K562 (cell line): Measurements from ENCODE around the gene TUBB2A. TPM values are rescaled to one million over a fixed set of nuclear protein-coding genes. Genes with fewer than 3 reads are reported as not detected.

Experiments used
- ASH1L ChIP-seq: fragments of 450-650 bp; IDR thresholded peaks from 2 replicates; pipeline ENCODE4 v1.6.1; 2018; ENCODE audit warnings: borderline replicate concordance, mild to moderate bottlenecking, low read depth; ENCODE audit not compliant: partially characterized antibody
- EZH2 ChIP-seq: IDR thresholded peaks from 2 replicates; pipeline ENCODE4 v1.6.1; 2012; ENCODE audit warnings: low read depth, mild to moderate bottlenecking, inconsistent platforms, low read length, borderline replicate concordance
- FOXK1 ChIP-seq: sonication (generic); formaldehyde crosslinking; IDR thresholded peaks from 2 replicates; pipeline ENCODE4 v1.8.0; 2022; ENCODE audit warnings: missing genetic modification reagents, mild to moderate bottlenecking, borderline replicate concordance
- GATA2 ChIP-seq: sonication (generic); formaldehyde crosslinking; IDR thresholded peaks from 2 replicates; pipeline ENCODE4 v1.4.0; 2020; ENCODE audit warnings: mild to moderate bottlenecking, missing genetic modification reagents
- HCFC1 ChIP-seq: IDR thresholded peaks from 2 replicates; pipeline ENCODE4 v1.6.1; 2012; ENCODE audit warnings: low read depth, low read length, improper control_type of control experiment
- HDAC2 ChIP-seq: fragments of 450-650 bp; IDR thresholded peaks from 2 replicates; pipeline ENCODE4 v1.6.1; 2016; ENCODE audit warnings: mild to moderate bottlenecking
- HMGXB4 ChIP-seq: sonication (generic); formaldehyde crosslinking; IDR thresholded peaks from 2 replicates; pipeline ENCODE4 v1.8.1; 2023; ENCODE audit warnings: mild to moderate bottlenecking, missing genetic modification reagents
- L3MBTL2 ChIP-seq: fragments of 450-650 bp; IDR thresholded peaks from 2 replicates; pipeline ENCODE4 v1.6.1; 2016; ENCODE audit warnings: mild to moderate bottlenecking, moderate library complexity
- MITF ChIP-seq: IDR thresholded peaks from 2 replicates; pipeline ENCODE4 v1.6.1; 2014; ENCODE audit warnings: antibody characterized with exemption
- MTA2 ChIP-seq: fragments of 450-650 bp; IDR thresholded peaks from 2 replicates; pipeline ENCODE4 v1.6.1; 2016; ENCODE audit warnings: low read depth
- NFATC3 ChIP-seq: fragments of 450-650 bp; IDR thresholded peaks from 2 replicates; pipeline ENCODE4 v1.6.1; 2017; ENCODE audit warnings: mild to moderate bottlenecking
- NR1H2 ChIP-seq: sonication (generic); formaldehyde crosslinking; IDR thresholded peaks from 2 replicates; pipeline ENCODE4 v1.4.0; 2020; ENCODE audit warnings: mild to moderate bottlenecking, missing genetic modification reagents
- NR3C1 ChIP-seq: sonication (generic); formaldehyde crosslinking; IDR thresholded peaks from 2 replicates; pipeline ENCODE4 v1.8.1; 2022; ENCODE audit warnings: missing genetic modification reagents
- PCBP1 ChIP-seq: fragments of 200-400 bp; formaldehyde crosslinking; IDR thresholded peaks from 2 replicates; pipeline ENCODE4 v1.6.1; 2018; ENCODE audit warnings: mild to moderate bottlenecking, low read depth, low read length; ENCODE audit not compliant: poor library complexity, severe bottlenecking
- RBBP5 ChIP-seq: fragments of 200-600 bp; sonication (generic); IDR thresholded peaks from 2 replicates; pipeline ENCODE4 v1.6.1; 2012; ENCODE audit warnings: borderline replicate concordance, mild to moderate bottlenecking, low read length, control low read depth, inconsistent platforms; ENCODE audit not compliant: insufficient read depth, poor library complexity, severe bottlenecking
- SP2 ChIP-seq: IDR thresholded peaks from 2 replicates; pipeline ENCODE4 v1.6.1; 2011; ENCODE audit warnings: mild to moderate bottlenecking, low read depth, low read length, moderate library complexity; ENCODE audit not compliant: poor library complexity, severe bottlenecking; ENCODE audit errors: extremely low read depth
- ZBTB2 ChIP-seq: fragments of 450-650 bp; IDR thresholded peaks from 2 replicates; pipeline ENCODE4 v1.6.1; 2016; ENCODE audit warnings: antibody characterized with exemption
- ZBTB26 ChIP-seq: fragments of 450-650 bp; formaldehyde crosslinking; IDR thresholded peaks from 2 replicates; pipeline ENCODE4 v1.4.0; 2022; ENCODE audit warnings: missing genetic modification characterization
- ZBTB49 ChIP-seq: sonication (generic); formaldehyde crosslinking; IDR thresholded peaks from 2 replicates; pipeline ENCODE4 v1.8.0; 2022; ENCODE audit warnings: missing genetic modification reagents, mild to moderate bottlenecking, borderline replicate concordance
- ZFPM2 ChIP-seq: fragments of 250-450 bp; sonication (Bioruptor Pico); IDR thresholded peaks from 2 replicates; pipeline ENCODE4 v1.5.1; 2022; ENCODE audit warnings: mild to moderate bottlenecking
- ZNF232 ChIP-seq: sonication (generic); formaldehyde crosslinking; IDR thresholded peaks from 2 replicates; pipeline ENCODE4 v1.8.0; 2022; ENCODE audit warnings: mild to moderate bottlenecking, missing genetic modification reagents
- ZNF583 ChIP-seq: fragments of 250-450 bp; sonication (Bioruptor Pico); IDR thresholded peaks from 2 replicates; pipeline ENCODE4 v1.4.0; 2020
- polyA plus RNA-seq, 8 experiments: library from polyadenylated mRNA; depleted of rRNA in 4 of 8; stranded (reverse) in 5 of 8; unstranded in 3 of 8; fragments of >200 nt; fragmentation: Nextera tagmentation in 2 of 8; fragmentation: Illumina TruSeq in 1 of 8; extraction: Ambion mirVana in 2 of 8; extraction: Trizol in 1 of 8; gene quantifications; 2 replicates each; pipeline versions ENCODE4 v1.2.1 to v1.2.3, GENCODE V29; 2011 to 2014; ENCODE audit warnings: inconsistent platforms in 1 of 8, missing spikeins in 1 of 8
- total RNA-seq, 7 experiments: library from RNA; depleted of rRNA in 6 of 7; stranded (reverse); fragments of >200 nt in 6 of 7; fragmentation: Illumina TruSeq in 2 of 7; extraction: Trizol in 2 of 7; gene quantifications; 2 replicates each; pipeline versions ENCODE4 v1.2.1 to v1.2.3, GENCODE V29; 2011 to 2021; ENCODE audit warnings: low replicate concordance in 1 of 7

Gene TUBB2A
- total and polyA plus RNA-seq, 9 of the 15 experiments (the other 6 are each of a cell fraction or from before 2014, with no cell fraction given), result 3.6 to 92.1 (median 45.6) TPM

- TF ChIP-seq RBBP5, result no peak
- TF ChIP-seq HCFC1, result no peak
- no peak for TF ChIP-seq ZBTB2
- TF ChIP-seq MTA2, result no peak; the same call in 1 of the 2 replicates
- no peak for TF ChIP-seq NR1H2 (CRISPR knock-in tag)
- TF ChIP-seq ZNF583 (CRISPR knock-in tag), result no peak
- no peak for TF ChIP-seq FOXK1 (CRISPR knock-in tag)
- TF ChIP-seq ZBTB49, result no peak
- TF ChIP-seq MITF, result peak; percentile 12; the same call in 1 of the 2 replicates
- no peak for TF ChIP-seq GATA2 (CRISPR knock-in tag)
- 0 out of 2 replicates have a peak, but pooled peaks have one; percentile 30 for TF ChIP-seq ZBTB26 (CRISPR knock-in tag)
- no peak for TF ChIP-seq ASH1L
- TF ChIP-seq NFATC3, result peak; percentile 68; the same call in 1 of the 2 replicates
- no peak for TF ChIP-seq ZFPM2
- no peak for TF ChIP-seq NR3C1 (CRISPR knock-in tag)
- no peak for TF ChIP-seq EZH2
- TF ChIP-seq SP2, result no peak
- TF ChIP-seq HMGXB4 (CRISPR knock-in tag), result no peak
- no peak for TF ChIP-seq ZNF232
- TF ChIP-seq PCBP1, result no peak
- no peak for TF ChIP-seq L3MBTL2
- peak; percentile 84 for TF ChIP-seq HDAC2
These were observed 4.7 kb upstream of the TUBB2A start (continued) for GRCh38 chr6:3162067-3162497.
